ENCODE results near the gene ZNF792. TPM values are rescaled to one million over a fixed set of nuclear protein-coding genes. Genes with fewer than 3 reads are reported as not detected.

ZNF792 gene
- total RNA-seq (10 to 100 TPM; 11.0 to 33.9 (median 14.7) TPM), polyA plus RNA-seq (10 to 100 TPM; 18.3 to 23.5 TPM), total RNA-seq (39.8 reads per million, percentile 66 among the genes with 10 or more reads in this experiment)

DNA sequence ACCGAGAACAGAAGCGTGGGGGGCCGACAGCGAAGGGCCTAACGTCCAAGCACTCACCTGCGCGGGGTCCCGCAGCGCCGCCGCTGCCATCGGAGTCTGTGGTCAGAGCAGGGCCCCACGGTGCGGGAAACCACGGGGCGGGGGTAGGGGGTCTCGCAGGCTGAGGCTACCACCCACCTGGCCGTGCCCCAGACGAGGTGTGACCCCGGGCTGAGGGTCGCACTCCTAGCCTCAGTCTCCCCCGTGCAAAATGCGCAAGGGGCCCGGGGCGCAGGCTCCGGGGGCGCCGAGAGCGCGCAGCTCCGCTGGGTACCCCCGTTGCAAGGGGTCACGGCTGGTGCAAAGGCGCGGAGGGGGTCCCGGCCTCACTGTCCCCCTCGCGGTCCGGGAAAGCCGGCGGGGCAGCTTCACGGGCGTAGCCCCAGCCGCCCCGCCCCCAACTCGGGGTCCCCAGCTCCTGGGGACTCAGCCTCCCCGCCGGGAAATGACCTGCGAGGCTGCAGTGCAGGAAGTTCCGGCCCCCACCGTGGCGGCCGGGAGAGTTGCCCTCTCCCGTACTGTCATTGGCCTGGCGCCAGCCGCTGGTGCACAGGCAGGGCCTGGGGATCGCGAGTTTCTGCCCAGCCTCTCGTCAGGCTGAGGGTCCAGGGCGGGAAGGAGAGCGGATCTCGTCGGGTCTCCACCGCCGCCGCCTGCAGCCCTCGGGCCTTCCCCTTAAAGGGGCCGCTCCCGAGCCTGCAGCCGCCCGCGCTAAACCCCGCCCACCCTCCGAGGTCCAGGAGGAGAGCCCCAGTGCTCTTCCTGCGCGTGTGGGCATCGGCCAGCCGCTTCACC is at the start of gene ZNF792:
Gene ZNF792, minus strand, starts transcription at position 657 of the 834 bp plus-strand sequence. Its CDS starts 567 bp downstream, at position 90.
- Mint-ChIP-seq H3K27ac (peak within 1 kb of the TSS; percentile 86 to 99 (median 93)), H3K27me3 (peaks cover 0 to under 1% (median 0%) of the 10 kb centered on the region in 5 donors), H3K9me3 (peaks cover 8 to 83% (median 63%) of the 10 kb centered on the region in 11 donors), H3K36me3 (peaks cover 41 to 56% (median 50%) of the 10 kb centered on the region in 5 donors), H3K4me1 (peaks cover 21 to 42% (median 26%) of the 10 kb centered on the region in 7 donors), H3K4me3 (peak within 1 kb of the TSS; percentile 90 to 98 (median 96))
- peaks cover 26 to 53% (median 37%) of the 10 kb centered on the region in 3 experiments for H3K9me3 ChIP-seq (ENCODE audit: control insufficient read depth in 2 of 3, low read length in 3 of 3)
- intact Hi-C loops (cut with micrococcal nuclease): loop anchor here (2.0 to 5.0 kb wide), 4 partner anchors 36 to 286 kb away; partner anchors contain the start of genes ZNF30 (in 2 of the 2), SCGB2B2 (in 1 of the 2), ZNF302 (in 1 of the 2) and ZNF599 (in 1 of the 2)
- ChIA-PET CTCF (no interaction called here), POLR2A (interaction anchor here (1.1 to 5.5 kb wide), 12 partner anchors 11 to 286 kb away, joined by 3 to 35 read pairs (median 6); partner anchors contain the start of genes GRAMD1A, ZNF181, ZNF30 and ZNF302)
- peaks cover 21 to 43% (median 21%) of the 10 kb centered on the region in 3 experiments for H3K36me3 ChIP-seq (ENCODE audit: control insufficient read depth in 2 of 3, insufficient read depth in 3 of 3, low read length in 3 of 3)
- peak within 1 kb of the TSS; percentile 80 for H3K27ac ChIP-seq (ENCODE audit: low read depth, low read length)
- DNase-seq (peak; percentile 20 to 67 (median 36)), ATAC-seq (peak; percentile 63)
- peaks cover 14 to 17% of the 10 kb centered on the region in 2 donors for H3K4me1 ChIP-seq (ENCODE audit: control insufficient read depth in 2 of 2, insufficient read depth in 2 of 2, low read length in 2 of 2)
- H3K4me3 ChIP-seq (ENCODE audit: low read length): peak within 1 kb of the TSS; percentile 74
- H3K27me3 ChIP-seq (ENCODE audit: control insufficient read depth in 2 of 2, insufficient read depth in 2 of 2, low read length in 2 of 2): no peaks in the 10 kb centered on the region

DNA sequence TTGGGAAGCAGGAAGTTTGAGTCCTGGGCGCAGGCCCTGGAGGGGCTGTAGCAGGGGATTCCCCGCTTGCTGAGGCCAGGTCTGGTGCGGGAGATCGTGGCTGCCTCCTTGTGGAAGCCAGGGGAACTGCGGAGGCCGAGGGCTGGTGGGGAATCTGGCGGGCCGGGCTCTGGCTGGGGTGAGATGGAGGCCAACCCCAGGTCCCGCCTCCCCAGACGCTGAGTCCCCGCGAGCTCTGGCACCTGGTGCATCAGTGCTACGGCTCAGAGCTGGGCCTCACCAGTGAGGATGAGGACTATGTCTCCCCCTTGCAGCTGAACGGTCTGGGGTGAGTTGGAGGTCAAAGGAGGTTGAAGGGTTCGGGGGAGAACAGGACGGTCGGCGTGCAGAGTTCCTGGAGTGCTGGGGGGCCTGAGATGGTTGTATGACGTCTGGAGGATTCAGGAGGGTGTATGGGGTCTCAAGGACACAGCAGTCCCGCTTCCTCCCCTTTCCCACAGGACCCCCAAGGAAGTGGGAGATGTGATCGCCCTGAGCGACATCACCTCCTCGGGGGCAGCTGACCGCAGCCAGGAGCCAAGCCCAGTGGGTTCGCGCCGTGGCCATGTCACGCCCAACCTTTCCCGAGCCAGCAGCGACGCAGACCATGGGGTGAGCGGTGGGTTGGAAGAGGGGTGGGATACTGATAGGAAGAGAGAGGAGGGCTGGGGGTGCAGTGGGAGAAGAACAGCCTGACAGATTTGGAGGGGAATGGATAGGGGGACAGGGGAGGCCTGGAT is 49.2 kb upstream of the ZNF792 start:
- Mint-ChIP-seq H3K36me3 (peaks cover 4 to 56% (median 28%) of the 10 kb centered on the region in 5 donors), H3K4me3 (peak overlapping the region; percentile 76 to 94 (median 86)), H3K27me3 (no peaks in the 10 kb centered on the region), H3K9me3 (peaks cover 0 to 2% (median 0%) of the 10 kb centered on the region in 11 donors), H3K27ac (peak overlapping the region; percentile 76 to 99 (median 96)), H3K4me1 (peaks cover 41 to 83% (median 67%) of the 10 kb centered on the region in 7 donors)
- ChIA-PET CTCF (interaction anchor here (0.5 to 8.6 kb wide), 18 partner anchors 10 to 174 kb away, joined by 3 to 138 read pairs (median 4); partner anchors contain the start of gene GRAMD1A), POLR2A (interaction anchor here (0.8 to 11.9 kb wide), 11 partner anchors 14 to 241 kb away, joined by 3 to 237 read pairs (median 6); partner anchors contain the start of genes FXYD5, GRAMD1A, ZNF30 and ZNF599)
- H3K4me1 ChIP-seq (ENCODE audit: control insufficient read depth in 2 of 2, insufficient read depth in 2 of 2, low read length in 2 of 2): peaks cover 57 to 59% of the 10 kb centered on the region in 2 donors
- H3K36me3 ChIP-seq (ENCODE audit: control insufficient read depth in 2 of 3, insufficient read depth in 3 of 3, low read length in 3 of 3): peaks cover 8 to 68% (median 27%) of the 10 kb centered on the region in 3 experiments
- peak; percentile 83 for ATAC-seq
- no peaks in the 10 kb centered on the region for H3K27me3 ChIP-seq (ENCODE audit: control insufficient read depth in 2 of 2, insufficient read depth in 2 of 2, low read length in 2 of 2)
- intact Hi-C loops (cut with micrococcal nuclease): loop anchor here (1.0 to 5.0 kb wide), 8 partner anchors 10 to 281 kb away; partner anchors contain the start of genes ZNF181 (in 1 of the 2) and ZNF599 (in 1 of the 2)
- peak overlapping the region; percentile 75 for H3K27ac ChIP-seq (ENCODE audit: low read depth, low read length)
- no peaks in the 10 kb centered on the region for H3K9me3 ChIP-seq (ENCODE audit: control insufficient read depth in 2 of 3, low read length in 3 of 3)
- DNase-seq: peak; percentile 73 to 87 (median 79)
- peak overlapping the region; percentile 48 for H3K4me3 ChIP-seq (ENCODE audit: low read length)

DNA sequence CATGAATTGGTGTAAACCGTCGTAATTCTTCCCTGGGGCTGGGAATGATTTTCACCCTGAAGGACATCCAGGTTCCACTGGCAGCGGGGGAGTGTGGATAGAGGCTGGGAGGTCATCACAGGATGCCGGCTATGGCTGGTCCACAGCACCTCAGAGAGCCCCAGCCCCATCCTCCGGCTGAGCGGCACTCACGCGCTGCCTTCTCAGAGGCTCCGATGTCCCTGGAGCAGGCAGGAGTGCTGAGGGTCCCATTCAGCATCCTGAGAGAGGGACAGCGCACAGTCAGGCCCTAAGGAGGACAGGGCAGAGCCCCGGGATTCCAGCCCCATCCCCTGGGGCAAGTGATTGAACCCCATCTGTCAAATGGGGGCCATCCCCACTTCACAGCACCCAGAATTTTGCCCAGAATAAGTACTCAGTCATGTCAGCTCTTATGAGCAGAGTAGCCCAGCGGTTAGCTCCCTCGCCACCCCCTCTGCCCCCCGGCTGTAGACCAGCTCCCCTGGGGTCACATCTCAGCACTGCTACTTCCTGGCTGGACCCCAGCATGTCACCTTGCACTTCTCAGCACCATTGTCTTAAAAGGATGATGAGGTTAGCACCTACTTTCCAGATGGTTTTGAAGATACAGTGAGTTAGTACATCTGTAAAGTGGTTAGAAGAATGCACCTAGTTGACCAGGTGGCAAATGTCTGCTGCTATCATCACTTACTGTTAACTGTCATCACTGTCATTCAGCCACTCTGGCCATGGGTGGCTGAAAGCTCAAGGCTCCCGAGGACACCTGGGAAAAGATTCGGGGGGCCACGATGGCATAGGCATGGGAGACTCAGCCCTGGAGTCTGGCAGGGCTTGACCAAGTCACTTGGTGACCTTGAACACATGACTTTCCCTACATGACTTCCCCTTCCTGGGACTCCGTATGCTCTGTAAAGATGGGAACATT is 48.0 kb upstream of the ZNF792 start:
- peak overlapping the region; percentile 13 to 99 (median 96) for H3K27ac Mint-ChIP-seq
- H3K4me3 Mint-ChIP-seq: peak overlapping the region; percentile 19 to 94 (median 86)
- Histone ChIP-seq H3K4me1 (ENCODE audit: control insufficient read depth in 2 of 2, insufficient read depth in 2 of 2, low read length in 2 of 2) (peaks cover 57 to 59% of the 10 kb centered on the region in 2 donors), H3K27ac (ENCODE audit: low read depth, low read length) (peak overlapping the region; percentile 75), H3K4me3 (ENCODE audit: low read length) (peak overlapping the region; percentile 8), H3K27me3 (ENCODE audit: control insufficient read depth in 2 of 2, insufficient read depth in 2 of 2, low read length in 2 of 2) (no peaks in the 10 kb centered on the region), H3K36me3 (ENCODE audit: control insufficient read depth in 2 of 3, insufficient read depth in 3 of 3, low read length in 3 of 3) (peaks cover 2 to 56% (median 19%) of the 10 kb centered on the region in 3 experiments), H3K9me3 (ENCODE audit: control insufficient read depth in 2 of 3, low read length in 3 of 3) (no peaks in the 10 kb centered on the region)
- peaks cover 4 to 45% (median 21%) of the 10 kb centered on the region in 5 donors for H3K36me3 Mint-ChIP-seq
- peaks cover 40 to 77% (median 62%) of the 10 kb centered on the region in 7 donors for H3K4me1 Mint-ChIP-seq
- H3K9me3 Mint-ChIP-seq: no peaks in the 10 kb centered on the region
- intact Hi-C loops (cut with micrococcal nuclease): loop anchor here in 1 of 2 donors (2.0 to 5.0 kb wide), 4 partner anchors 79 to 280 kb away; partner anchors contain the start of genes ZNF181 and ZNF599
- ATAC-seq (peak; percentile 2), DNase-seq (no peak)
- CTCF ChIA-PET: interaction anchor here (0.6 to 8.6 kb wide), 11 partner anchors 9 to 173 kb away, joined by 3 to 138 read pairs (median 5); partner anchors contain the start of gene GRAMD1A
- H3K27me3 Mint-ChIP-seq: no peaks in the 10 kb centered on the region
- POLR2A ChIA-PET: interaction anchor here (0.6 to 11.9 kb wide), 7 partner anchors 13 to 240 kb away, joined by 3 to 237 read pairs (median 3); partner anchors contain the start of genes GRAMD1A and ZNF599

DNA sequence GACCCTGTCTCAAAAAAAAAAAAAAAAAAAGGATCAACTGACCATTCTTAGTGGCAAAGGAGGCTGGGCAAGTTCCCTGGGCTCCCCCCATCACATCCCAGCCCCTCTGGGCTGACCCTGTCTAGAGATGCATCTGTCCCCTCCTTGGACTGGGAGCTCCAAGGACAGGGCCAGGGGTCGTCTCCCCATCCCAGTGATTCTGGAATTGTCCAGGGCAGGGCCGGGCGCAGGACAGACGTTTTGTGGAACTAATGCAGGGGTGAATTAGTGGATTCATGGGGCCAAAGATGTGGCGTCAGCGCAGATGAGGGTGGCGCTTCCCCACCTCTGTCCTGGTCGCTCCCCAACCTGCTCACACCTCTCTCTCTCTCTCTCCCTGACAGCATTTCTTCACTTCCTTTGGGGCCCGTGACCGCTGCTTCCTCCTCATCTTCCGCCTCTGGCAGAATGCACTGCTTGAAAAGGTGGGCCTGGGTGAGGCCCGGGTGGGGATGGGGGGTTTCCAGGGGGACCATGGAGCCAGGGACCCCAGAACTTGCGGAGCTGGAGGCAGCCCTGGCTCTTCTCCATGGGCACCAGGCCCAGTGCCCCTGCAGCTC is 47.2 kb upstream of the ZNF792 start:
- DNase-seq (no peak), ATAC-seq (no peak)
- H3K9me3 ChIP-seq (ENCODE audit: control insufficient read depth in 2 of 3, low read length in 3 of 3): no peaks in the 10 kb centered on the region
- Mint-ChIP-seq H3K9me3 (peaks cover 0 to 1% (median 0%) of the 10 kb centered on the region in 11 donors), H3K36me3 (peaks cover 4 to 50% (median 27%) of the 10 kb centered on the region in 5 donors), H3K4me3 (peak overlapping the region in 9 of 10 donors; percentile 42 to 94 (median 69)), H3K27me3 (no peaks in the 10 kb centered on the region), H3K27ac (peak overlapping the region; percentile 13 to 99 (median 88)), H3K4me1 (peaks cover 47 to 82% (median 69%) of the 10 kb centered on the region in 7 donors)
- ChIA-PET CTCF (interaction anchor here (0.6 to 8.6 kb wide), 7 partner anchors 8 to 172 kb away, joined by 3 to 138 read pairs (median 6); partner anchors contain the start of gene GRAMD1A), POLR2A (interaction anchor here (0.7 to 11.9 kb wide), 5 partner anchors 12 to 634 kb away, joined by 3 to 237 read pairs (median 4); partner anchors contain the start of gene GRAMD1A)
- H3K4me1 ChIP-seq (ENCODE audit: control insufficient read depth in 2 of 2, insufficient read depth in 2 of 2, low read length in 2 of 2): peaks cover 57 to 58% of the 10 kb centered on the region in 2 donors
- H3K27ac ChIP-seq (ENCODE audit: low read depth, low read length): peak overlapping the region; percentile 75
- intact Hi-C loops (cut with micrococcal nuclease): loop anchor here in 1 of 2 donors (5.0 kb wide), 2 partner anchors 239 to 279 kb away; partner anchors contain the start of genes ZNF181 and ZNF599
- H3K27me3 ChIP-seq (ENCODE audit: control insufficient read depth in 2 of 2, insufficient read depth in 2 of 2, low read length in 2 of 2): no peaks in the 10 kb centered on the region
- peaks cover 0 to 58% (median 17%) of the 10 kb centered on the region in 3 experiments for H3K36me3 ChIP-seq (ENCODE audit: control insufficient read depth in 2 of 3, insufficient read depth in 3 of 3, low read length in 3 of 3)
- peak overlapping the region; percentile 8 for H3K4me3 ChIP-seq (ENCODE audit: low read length)

Measured in naive thymus-derived CD4-positive, alpha-beta T cell (primary cell).